Posterior cingulate gyrus (tissue), 11 donors: ENCODE measurements around the gene MYO15A.

ENCODE experiments used
- DNase-seq, 10 donors: peaks; one replicate each; pipeline versions ENCODE4 v3.0.0 to v3.0.0-alpha.2; 2020 to 2021; ENCODE audit warnings: mixed read lengths in 3 of 10
- intact Hi-C: fragments of 100-400 bp; cut with DNase I; formaldehyde crosslinking; loops from one replicate; pipeline ENCODE4 v1.15.1; 2023

The MYO15A gene

GRCh38 chr17:18229254-18229653, 120.7 kb downstream of the MYO15A start:
- intact Hi-C loops, result loop anchor here (5.0 to 10.0 kb wide), 2 partner anchors 33 to 86 kb away; partner anchors contain the start of genes MIEF2, SMCR8 and TOP3A
- DNase-seq, result no peak
